HCT116 (cell line): ENCODE measurements around the gene CASP6. TPM values are rescaled to one million over a fixed set of nuclear protein-coding genes. Genes with fewer than 3 reads are reported as not detected.

Source experiments
- ATAC-seq: fragments of 200-7000 bp; cut with Tn5 transposase; 2 replicates; pipeline ENCODE4 v1.9.1; 2020; ENCODE audit warnings: mild to moderate bottlenecking, moderate library complexity
- BruUV-seq: library from RNA; stranded (reverse); fragments of 400-500 nt; replicated peaks from 2 replicates; lab custom pipeline; 2021; lab: Mats Ljungman, UMichigan
- CTCF ChIA-PET: fragments of 300-600 bp; sonication (Branson Sonifier 250); formaldehyde crosslinking; loops from one replicate; lab custom pipeline; 2021; ENCODE audit warnings: antibody characterized with exemption; lab: Charles Lee
- POLR2A ChIA-PET: fragments of 300-600, 350-600 bp; sonication (Branson Sonifier 250); formaldehyde crosslinking; loops from one replicate; lab custom pipeline; 2021; ENCODE audit warnings: antibody characterized with exemption; lab: Charles Lee
- RAD21 ChIA-PET, 2 experiments: fragments of 300-600 bp; sonication (Branson Sonifier 250); formaldehyde crosslinking; loops; one replicate each; lab custom pipeline; 2023; ENCODE audit warnings: low total read pairs in 2 of 2; ENCODE audit not compliant: uncharacterized antibody in 2 of 2, unreplicated experiment in 2 of 2, low non-redundant PET in 1 of 2; lab: Charles Lee
- DNase-seq: peaks from one replicate; pipeline ENCODE4 v3.0.0-alpha.2; 2010; ENCODE audit warnings: low read depth, low spot score
- H2AFZ ChIP-seq: fragments of 200-600 bp; shearing (Covaris generic), sonication (generic); 2 replicates; pipeline ENCODE4 v1.6.1; 2017; ENCODE audit warnings: low read depth, mixed run types, mixed read lengths, antibody characterized with exemption, low read length; ENCODE audit not compliant: poor library complexity, severe bottlenecking
- H3K27ac ChIP-seq: 2 replicates; pipeline ENCODE4 v1.5.1; 2012; ENCODE audit warnings: low read depth, low read length
- H3K27me3 ChIP-seq: fragments of 200-600 bp; sonication (generic); 2 replicates; pipeline ENCODE4 v1.6.1; 2016; ENCODE audit warnings: mixed run types, low read length, mixed read lengths; ENCODE audit not compliant: insufficient read depth
- H3K36me3 ChIP-seq, 2 experiments: fragments of 200-500 bp in 1 of 2; fragments of 200-600 bp in 1 of 2; sonication (Bioruptor generic) in 1 of 2; sonication (generic) in 1 of 2; 2 replicates each; pipeline versions ENCODE4 v1.5.1 to v1.6.1; 2014 to 2016; ENCODE audit warnings: low read length in 2 of 2, inconsistent platforms in 1 of 2, mixed read lengths in 1 of 2, mixed run types in 1 of 2; ENCODE audit not compliant: insufficient read depth in 2 of 2, control insufficient read depth in 1 of 2
- H3K4me1 ChIP-seq, 2 experiments: fragments of 200-600 bp in 1 of 2; sonication (generic) in 1 of 2; 2 replicates each; pipeline versions ENCODE4 v1.5.1 to v1.6.1; 2012 to 2017; ENCODE audit warnings: low read length in 2 of 2, inconsistent platforms in 1 of 2, mild to moderate bottlenecking in 1 of 2, mixed read lengths in 1 of 2, mixed run types in 1 of 2, moderate library complexity in 1 of 2; ENCODE audit not compliant: insufficient read depth in 2 of 2, control insufficient read depth in 1 of 2
- H3K4me2 ChIP-seq: fragments of 200-600 bp; sonication (generic); 2 replicates; pipeline ENCODE4 v1.6.1; 2017; ENCODE audit warnings: mixed run types, low read length, mixed read lengths
- H3K4me3 ChIP-seq, 2 experiments: fragments of 200-600 bp in 1 of 2; sonication (generic) in 1 of 2; replicated peaks in 1 of 2; 2 replicates each; pipeline ENCODE4 v1.5.1; 2011 to 2016; ENCODE audit warnings: low read length in 2 of 2, control low read depth in 1 of 2, low read depth in 1 of 2, mild to moderate bottlenecking in 1 of 2, mixed read lengths in 1 of 2, mixed run types in 1 of 2
- H3K79me2 ChIP-seq: fragments of 200-600 bp; sonication (generic); 2 replicates; pipeline ENCODE4 v1.6.1; 2017; ENCODE audit warnings: mild to moderate bottlenecking, mixed run types, low read length, moderate library complexity, mixed read lengths; ENCODE audit not compliant: insufficient read depth
- H3K9ac ChIP-seq: fragments of 200-600 bp; sonication (generic); 2 replicates; pipeline ENCODE4 v1.6.1; 2016; ENCODE audit warnings: low read length, mixed read lengths
- H3K9me2 ChIP-seq: fragments of 200-600 bp; sonication (generic), shearing (Covaris generic); 2 replicates; pipeline ENCODE4 v1.6.1; 2017; ENCODE audit warnings: mixed run types, mild to moderate bottlenecking, moderate library complexity; ENCODE audit not compliant: insufficient read depth
- H3K9me3 ChIP-seq, 2 experiments: fragments of 200-500 bp in 1 of 2; fragments of 200-600 bp in 1 of 2; sonication (Bioruptor generic) in 1 of 2; sonication (generic) in 1 of 2; 2 replicates each; pipeline ENCODE4 v1.6.1; 2014 to 2017; ENCODE audit warnings: low read length in 2 of 2, mixed read lengths in 2 of 2, inconsistent platforms in 1 of 2, low read depth in 1 of 2, mild to moderate bottlenecking in 1 of 2, mixed run types in 1 of 2, moderate library complexity in 1 of 2; ENCODE audit not compliant: control insufficient read depth in 1 of 2, insufficient read depth in 1 of 2
- H4K20me1 ChIP-seq: fragments of 200-600 bp; sonication (generic), shearing (Covaris generic); 2 replicates; pipeline ENCODE4 v1.6.1; 2017; ENCODE audit warnings: mixed run types, mild to moderate bottlenecking, moderate library complexity; ENCODE audit not compliant: insufficient read depth
- CTCF ChIP-seq, 3 experiments: fragments of 200-600 bp in 1 of 3; sonication (generic) in 1 of 3; IDR thresholded peaks in 2 of 3; conservative IDR thresholded peaks in 1 of 3; 2 replicates each; pipeline ENCODE4 v1.5.1; 2012 to 2017; ENCODE audit warnings: low read depth in 2 of 3, low read length in 2 of 3, antibody characterized with exemption in 1 of 3, borderline replicate concordance in 1 of 3, control low read depth in 1 of 3, mild to moderate bottlenecking in 1 of 3, mixed read lengths in 1 of 3, mixed run types in 1 of 3, moderate library complexity in 1 of 3; ENCODE audit not compliant: insufficient read depth in 1 of 3
- EZH2 ChIP-seq: fragments of 200-600 bp; sonication (generic); IDR thresholded peaks from 2 replicates; pipeline ENCODE4 v1.6.1; 2017; ENCODE audit warnings: antibody characterized with exemption, mixed run types
- FOSL1 ChIP-seq: IDR thresholded peaks from 2 replicates; pipeline ENCODE4 v1.6.1; 2012; ENCODE audit warnings: low read depth
- JUND ChIP-seq: IDR thresholded peaks from 2 replicates; pipeline ENCODE4 v1.6.1; 2012
- RAD21 ChIP-seq: IDR thresholded peaks from 2 replicates; pipeline ENCODE4 v1.6.1; 2012; ENCODE audit warnings: low read depth, mild to moderate bottlenecking
- REST ChIP-seq: IDR thresholded peaks from 2 replicates; pipeline ENCODE4 v1.6.1; 2012; ENCODE audit warnings: low read depth
- TCF7L2 ChIP-seq: IDR thresholded peaks from 2 replicates; pipeline ENCODE4 v1.7.0; 2011; ENCODE audit warnings: borderline replicate concordance, inconsistent platforms; ENCODE audit not compliant: insufficient read depth, insufficient read length; ENCODE audit errors: extremely low read depth
- intact Hi-C: fragments of 100-400 bp; cut with micrococcal nuclease; formaldehyde crosslinking; loops from 2 replicates; pipeline ENCODE4 v1.10.0; 2022
- total RNA-seq: library from RNA; stranded (reverse); gene quantifications from one replicate; pipeline ENCODE4 v1.2.1, GENCODE V29; 2021; ENCODE audit not compliant: unreplicated experiment

Gene CASP6
- total RNA-seq, 1 experiment from 2014 or later = 18.1 TPM

- H4K20me1 ChIP-seq = 0 out of 2 replicates have a peak, but pooled peaks cover 4% of the 10 kb centered on the region
- H3K36me3 ChIP-seq = peaks cover 1 to 2% of the 10 kb centered on the region in 2 experiments; a peak in 2 of 4 replicates
- ChIA-PET POLR2A (no interaction called here), RAD21 (no interaction called here), CTCF (no interaction called here)
- no peaks in the 10 kb centered on the region for H3K27me3 ChIP-seq
- no peak overlapping the region for H2AFZ ChIP-seq
- no peak overlapping the region for H3K4me2 ChIP-seq
- BruUV-seq = no TSS peak
- DNase-seq (no peak), ATAC-seq (no peak)
- H3K9me3 ChIP-seq = no peaks in the 10 kb centered on the region
- no peak overlapping the region for H3K9ac ChIP-seq
- peaks cover 75% of the 10 kb centered on the region for H3K79me2 ChIP-seq
- peaks cover 0 to 18% of the 10 kb centered on the region in 2 experiments; a peak in 2 of 4 replicates for H3K4me1 ChIP-seq
- H3K4me3 ChIP-seq = no peak overlapping the region
- no peak for TF ChIP-seq TCF7L2
- H3K27ac ChIP-seq = no peak overlapping the region
- intact Hi-C loops = no loop called here
- no peaks in the 10 kb centered on the region for H3K9me2 ChIP-seq
Measured at GRCh38 chr4:109722357-109722756, 19.1 kb upstream of the CASP6 start.

- POLR2A ChIA-PET = no interaction called here
- CTCF ChIA-PET = no interaction called here
- no peaks in the 10 kb centered on the region for H3K9me3 ChIP-seq
- TF ChIP-seq JUND = peak; percentile 46; the same call in 1 of the 2 replicates
- TF ChIP-seq CTCF (IDR thresholded peaks at IDR 0.05 in 2 of 3, conservative IDR thresholded peaks at IDR 0.05 in 1 of 3; ENCODE audit: borderline replicate concordance in 1 of 3, insufficient read depth in 1 of 3, low read depth in 2 of 3, low read length in 2 of 3) = no peak
- TF ChIP-seq FOSL1 = peak; percentile 59
- TF ChIP-seq EZH2 = no peak
- TF ChIP-seq RAD21 = no peak
- no peak for TF ChIP-seq REST
- TF ChIP-seq, all 23 proteins: peak for 2
- Histone ChIP-seq H3K4me1 (peaks cover 0 to 18% of the 10 kb centered on the region in 2 experiments; a peak in 2 of 4 replicates), H3K36me3 (peaks cover 6 to 15% of the 10 kb centered on the region in 2 experiments), H4K20me1 (0 out of 2 replicates have a peak, but pooled peaks cover 4% of the 10 kb centered on the region), H3K79me2 (peaks cover 64% of the 10 kb centered on the region), H3K4me2 (peak overlapping the region; percentile 29), H3K27me3 (no peaks in the 10 kb centered on the region), H2AFZ (no peak overlapping the region), H3K9me2 (no peaks in the 10 kb centered on the region), H3K9ac (no peak overlapping the region), H3K27ac (no peak overlapping the region), H3K4me3 (no peak overlapping the region)
- BruUV-seq = no TSS peak
- intact Hi-C loops = no loop called here
- no peak for DNase-seq
- RAD21 ChIA-PET = no interaction called here
- ATAC-seq = 0 out of 2 replicates have a peak, but pooled peaks have one; percentile 42
Measured at GRCh38 chr4:109721033-109721432, 17.8 kb upstream of the CASP6 start.
